Activated CD8-positive, alpha-beta memory T cell treated with anti-CD3 and anti-CD28 coated beads, Interleukin-2, amount 50 U/mL, for 48 hours (primary cell): ENCODE data around the gene GPR153.
"Not testable (repeated sequence)": the region's sequence is repeated elsewhere in the genome, so short reads cannot be mapped to it uniquely, and the experiment has no call there.

Source experiments
- DNase-seq: peaks from one replicate; pipeline ENCODE4 v3.0.0-alpha.2; 2020

The GPR153 gene

GRCh38 chr1:6222636-6223035, 38.3 kb downstream of the GPR153 start:
- DNase-seq = no peak

- no peak for DNase-seq
Observed at GRCh38 chr1:6221210-6221784, 39.6 kb downstream of the GPR153 start.

GRCh38 chr1:6220236-6220635, 40.7 kb downstream of the GPR153 start:
- DNase-seq = no peak

GRCh38 chr1:6219641-6220040, 41.3 kb downstream of the GPR153 start:
- not testable (repeated sequence) for DNase-seq

GRCh38 chr1:6218375-6219164, 42.3 kb downstream of the GPR153 start:
- no peak for DNase-seq

GRCh38 chr1:6212193-6212959, 48.5 kb downstream of the GPR153 start:
- DNase-seq = no peak

GRCh38 chr1:6211731-6212130, 49.2 kb downstream of the GPR153 start:
- no peak for DNase-seq

- DNase-seq = no peak
Observed at GRCh38 chr1:6210591-6211355, 50.1 kb downstream of the GPR153 start.

GRCh38 chr1:6209661-6210580, 51.0 kb downstream of the GPR153 start:
- no peak for DNase-seq

- no peak for DNase-seq
Observed at GRCh38 chr1:6208723-6209660, 51.9 kb downstream of the GPR153 start.

- DNase-seq = no peak
Observed at GRCh38 chr1:6207921-6208320, 53.0 kb downstream of the GPR153 start.

GRCh38 chr1:6207075-6207885, 53.6 kb downstream of the GPR153 start:
- DNase-seq = no peak

- DNase-seq = no peak
Observed at GRCh38 chr1:6206520-6206855, 54.4 kb downstream of the GPR153 start.

GRCh38 chr1:6205849-6206519, 54.9 kb downstream of the GPR153 start, which contains the start of gene RNF207:
RNF207 (plus strand) TSS chr1:6206119; CDS start chr1:6206536, 417 bp downstream.
- peak; percentile 83 for DNase-seq

GRCh38 chr1:6202256-6202655, 58.6 kb downstream of the GPR153 start:
- DNase-seq = no peak

- DNase-seq = no peak
Observed at GRCh38 chr1:6200188-6200809, 60.6 kb downstream of the GPR153 start.

- peak; percentile 96 for DNase-seq
Observed at GRCh38 chr1:6199298-6200187, 61.4 kb downstream of the GPR153 start, which contains the start of gene RPL22. RPL22 (minus strand) TSS chr1:6199595; CDS start chr1:6199573, 22 bp downstream.
